NT2/D1 (cell line): Measurements from ENCODE around the gene SYK.

Experiments used
- SUZ12 ChIP-seq: IDR thresholded peaks from 2 replicates; pipeline ENCODE4 v1.6.1; 2011; ENCODE audit not compliant: insufficient read length, insufficient read depth; ENCODE audit errors: extremely low read depth
- YY1 ChIP-seq: IDR thresholded peaks from 2 replicates; pipeline ENCODE4 v1.6.1; 2011; ENCODE audit not compliant: insufficient read length, insufficient read depth
- ZNF274 ChIP-seq: IDR thresholded peaks from 2 replicates; pipeline ENCODE4 v1.6.1; 2011; ENCODE audit warnings: mild to moderate bottlenecking, low read depth, low read length

DNA sequence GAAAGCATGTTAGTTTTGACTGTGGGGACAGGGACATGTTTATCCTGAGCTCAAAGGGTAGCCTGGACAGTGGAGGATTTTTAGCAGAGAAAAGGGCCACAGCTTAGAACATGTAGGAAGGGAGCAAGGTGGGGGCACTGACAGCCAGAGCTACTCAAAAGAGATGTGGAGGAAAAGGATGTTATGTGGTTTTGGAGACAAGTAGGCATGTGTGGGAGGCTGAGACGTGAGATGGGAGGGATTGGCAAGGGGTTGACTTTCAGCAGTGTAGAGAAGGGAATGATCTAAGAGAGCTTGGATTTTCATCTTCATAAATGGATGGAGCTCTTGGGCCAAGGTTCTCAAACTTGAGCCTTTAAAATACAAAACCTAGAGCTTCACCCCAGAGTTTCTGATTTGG is 24.0 kb downstream of the SYK start:
- TF ChIP-seq ZNF274 = no peak
- TF ChIP-seq SUZ12 = no peak
- no peak for TF ChIP-seq YY1
